ENCODE data around the gene FAM83E. TPM values are rescaled to one million over a fixed set of nuclear protein-coding genes. Genes with fewer than 3 reads are reported as not detected.

FAM83E gene
- total and polyA plus RNA-seq, 2 experiments from 2014 or later, result 1.0 to 2.3 TPM

- no peak for TF ChIP-seq CTCF (conservative IDR thresholded peaks at IDR 0.05; ENCODE audit: low read depth in 2 of 2)
- no peak for TF ChIP-seq ETS1 (IDR thresholded peaks at IDR 0.05)
- no peak for TF ChIP-seq CREB1 (CRISPR knock-in tag; IDR thresholded peaks at IDR 0.05; ENCODE audit: low read depth)
- no peak for TF ChIP-seq EZH2 (IDR thresholded peaks at IDR 0.05; ENCODE audit: low read depth, unreplicated experiment)
- TF ChIP-seq POLR2AphosphoS5 (IDR thresholded peaks at IDR 0.05; ENCODE audit: low read depth), result no peak
- TF ChIP-seq REST (IDR thresholded peaks at IDR 0.05; ENCODE audit: unreplicated experiment), result no peak
- no peak for TF ChIP-seq ZNF331 (CRISPR knock-in tag; IDR thresholded peaks at IDR 0.05; ENCODE audit: low read depth)
- no peak for TF ChIP-seq STAT1 (IDR thresholded peaks at IDR 0.05; ENCODE audit: unreplicated experiment)
- TF ChIP-seq ZNF114 (CRISPR knock-in tag; IDR thresholded peaks at IDR 0.05), result no peak
- no peak for TF ChIP-seq JUNB (IDR thresholded peaks at IDR 0.05; ENCODE audit: unreplicated experiment)
- no peak for TF ChIP-seq NANOG (IDR thresholded peaks at IDR 0.05; ENCODE audit: borderline replicate concordance)
- no peak for TF ChIP-seq EZH2phosphoT487 (IDR thresholded peaks at IDR 0.05; ENCODE audit: unreplicated experiment)
Observed at GRCh38 chr19:48619692-48620585, 5.1 kb upstream of the FAM83E start (continued).
